SJSA1 (cell line): ENCODE data around the gene SLC10A7. TPM values are rescaled to one million over a fixed set of nuclear protein-coding genes. Genes with fewer than 3 reads are reported as not detected.
A peak's percentile ranks its signal among the peaks of the same experiment; 100 is the strongest.

ENCODE experiments used
- DNase-seq, 2 experiments: peaks; one replicate each; pipeline ENCODE4 v3.0.0-alpha.2; 2015 to 2020; ENCODE audit warnings: low spot score in 2 of 2, low read depth in 1 of 2
- H3K27ac ChIP-seq: fragments of 250-450 bp; sonication (Bioruptor Pico); 2 replicates; pipeline ENCODE4 v1.5.1; 2020; ENCODE audit warnings: mild to moderate bottlenecking, moderate library complexity
- H3K27me3 ChIP-seq: fragments of 250-450 bp; sonication (Bioruptor Pico); replicated peaks from 2 replicates; pipeline ENCODE4 v1.5.1; 2020; ENCODE audit warnings: mild to moderate bottlenecking, moderate library complexity
- H3K36me3 ChIP-seq: fragments of 250-450 bp; sonication (Bioruptor Pico); 2 replicates; pipeline ENCODE4 v1.5.1; 2020; ENCODE audit warnings: mild to moderate bottlenecking
- H3K4me1 ChIP-seq: fragments of 250-450 bp; sonication (Bioruptor Pico); replicated peaks from 2 replicates; pipeline ENCODE4 v1.6.1; 2021; ENCODE audit warnings: mild to moderate bottlenecking
- H3K4me3 ChIP-seq: fragments of 250-450 bp; sonication (Bioruptor Pico); 2 replicates; pipeline ENCODE4 v1.5.1; 2020; ENCODE audit warnings: mild to moderate bottlenecking
- H3K9me3 ChIP-seq: fragments of 250-450 bp; sonication (Bioruptor Pico); replicated peaks from 2 replicates; pipeline ENCODE4 v1.5.1; 2020; ENCODE audit warnings: mild to moderate bottlenecking
- total RNA-seq: library from RNA; depleted of rRNA; stranded (reverse); fragments of >200 nt; shearing (Covaris generic); gene quantifications from 2 replicates; pipeline ENCODE4 v1.2.3, GENCODE V29; 2014

The SLC10A7 gene
- total RNA-seq, 1 experiment from 2014 or later: 13.8 TPM

- H3K36me3 ChIP-seq: no peaks in the 10 kb centered on the region
- H3K27me3 ChIP-seq: no peaks in the 10 kb centered on the region
- H3K4me1 ChIP-seq: no peaks in the 10 kb centered on the region
- H3K4me3 ChIP-seq: no peak overlapping the region
- H3K27ac ChIP-seq: no peak overlapping the region
- no peak for DNase-seq
- H3K9me3 ChIP-seq: no peaks in the 10 kb centered on the region
Measured at GRCh38 chr4:146349306-146349705, 172.4 kb downstream of the SLC10A7 start.

- H3K27ac ChIP-seq: no peak overlapping the region
- H3K36me3 ChIP-seq: no peaks in the 10 kb centered on the region
- DNase-seq: no peak
- H3K9me3 ChIP-seq: no peaks in the 10 kb centered on the region
- no peaks in the 10 kb centered on the region for H3K27me3 ChIP-seq
- H3K4me1 ChIP-seq: no peaks in the 10 kb centered on the region
- H3K4me3 ChIP-seq: no peak overlapping the region
Measured at GRCh38 chr4:146347822-146348221, 173.9 kb downstream of the SLC10A7 start.

- Histone ChIP-seq H3K36me3 (no peaks in the 10 kb centered on the region), H3K9me3 (no peaks in the 10 kb centered on the region), H3K27ac (no peak overlapping the region), H3K4me1 (no peaks in the 10 kb centered on the region), H3K4me3 (no peak overlapping the region), H3K27me3 (no peaks in the 10 kb centered on the region)
- no peak for DNase-seq
Measured at GRCh38 chr4:146346276-146346675, 175.5 kb downstream of the SLC10A7 start.

GRCh38 chr4:146343776-146344175 is 178.0 kb downstream of the SLC10A7 start:
- H3K4me3 ChIP-seq: no peak overlapping the region
- no peaks in the 10 kb centered on the region for H3K9me3 ChIP-seq
- peaks cover under 1% of the 10 kb centered on the region; the same call in 1 of the 2 replicates for H3K4me1 ChIP-seq
- H3K27ac ChIP-seq: no peak overlapping the region
- no peaks in the 10 kb centered on the region for H3K27me3 ChIP-seq
- H3K36me3 ChIP-seq: no peaks in the 10 kb centered on the region
- no peak for DNase-seq

GRCh38 chr4:146343199-146343598 is 178.5 kb downstream of the SLC10A7 start:
- Histone ChIP-seq H3K4me1 (peaks cover 6% of the 10 kb centered on the region), H3K27ac (no peak overlapping the region), H3K9me3 (no peaks in the 10 kb centered on the region), H3K4me3 (no peak overlapping the region), H3K36me3 (no peaks in the 10 kb centered on the region), H3K27me3 (no peaks in the 10 kb centered on the region)
- DNase-seq: no peak

GRCh38 chr4:146342600-146343192 is 179.0 kb downstream of the SLC10A7 start:
- Histone ChIP-seq H3K27ac (no peak overlapping the region), H3K4me3 (no peak overlapping the region), H3K4me1 (peaks cover 6% of the 10 kb centered on the region), H3K27me3 (no peaks in the 10 kb centered on the region), H3K9me3 (no peaks in the 10 kb centered on the region), H3K36me3 (no peaks in the 10 kb centered on the region)
- DNase-seq: peak in 1 of 2 experiments; percentile 17

GRCh38 chr4:146340798-146341197 is 180.9 kb downstream of the SLC10A7 start:
- no peaks in the 10 kb centered on the region for H3K36me3 ChIP-seq
- no peaks in the 10 kb centered on the region for H3K9me3 ChIP-seq
- H3K27ac ChIP-seq: no peak overlapping the region
- H3K4me1 ChIP-seq: peaks cover 15% of the 10 kb centered on the region
- H3K27me3 ChIP-seq: no peaks in the 10 kb centered on the region
- peak in 1 of 2 experiments; percentile 23 for DNase-seq
- H3K4me3 ChIP-seq: no peak overlapping the region

GRCh38 chr4:146338512-146338911 is 183.2 kb downstream of the SLC10A7 start:
- Histone ChIP-seq H3K36me3 (no peaks in the 10 kb centered on the region), H3K27me3 (no peaks in the 10 kb centered on the region), H3K9me3 (no peaks in the 10 kb centered on the region), H3K4me3 (no peak overlapping the region), H3K4me1 (peaks cover 30% of the 10 kb centered on the region), H3K27ac (no peak overlapping the region)
- DNase-seq: peak in 1 of 2 experiments; percentile 31

GRCh38 chr4:146336410-146336807 is 185.3 kb downstream of the SLC10A7 start:
- Histone ChIP-seq H3K4me1 (peaks cover 44% of the 10 kb centered on the region), H3K36me3 (no peaks in the 10 kb centered on the region), H3K9me3 (no peaks in the 10 kb centered on the region), H3K27ac (no peak overlapping the region), H3K27me3 (no peaks in the 10 kb centered on the region), H3K4me3 (no peak overlapping the region)
- no peak for DNase-seq

- no peaks in the 10 kb centered on the region for H3K36me3 ChIP-seq
- no peaks in the 10 kb centered on the region for H3K27me3 ChIP-seq
- H3K9me3 ChIP-seq: no peaks in the 10 kb centered on the region
- DNase-seq: no peak
- no peak overlapping the region for H3K27ac ChIP-seq
- H3K4me1 ChIP-seq: peaks cover 48% of the 10 kb centered on the region
- no peak overlapping the region for H3K4me3 ChIP-seq
Measured at GRCh38 chr4:146335763-146336409, 185.9 kb downstream of the SLC10A7 start.

GRCh38 chr4:146334862-146335449 is 186.8 kb downstream of the SLC10A7 start:
- no peak for DNase-seq
- H3K4me1 ChIP-seq: peaks cover 57% of the 10 kb centered on the region
- no peaks in the 10 kb centered on the region for H3K9me3 ChIP-seq
- H3K36me3 ChIP-seq: no peaks in the 10 kb centered on the region
- H3K4me3 ChIP-seq: no peak overlapping the region
- H3K27me3 ChIP-seq: no peaks in the 10 kb centered on the region
- H3K27ac ChIP-seq: no peak overlapping the region

GRCh38 chr4:146333895-146334262 is 187.9 kb downstream of the SLC10A7 start:
- Histone ChIP-seq H3K27me3 (no peaks in the 10 kb centered on the region), H3K36me3 (no peaks in the 10 kb centered on the region), H3K4me3 (no peak overlapping the region), H3K9me3 (no peaks in the 10 kb centered on the region), H3K4me1 (peaks cover 68% of the 10 kb centered on the region), H3K27ac (peak overlapping the region; percentile 16)
- no peak for DNase-seq

- Histone ChIP-seq H3K27me3 (no peaks in the 10 kb centered on the region), H3K4me1 (peaks cover 69% of the 10 kb centered on the region), H3K9me3 (no peaks in the 10 kb centered on the region), H3K27ac (peak overlapping the region; percentile 16), H3K36me3 (no peaks in the 10 kb centered on the region), H3K4me3 (no peak overlapping the region)
- peak; percentile 56 to 69 for DNase-seq
Measured at GRCh38 chr4:146333187-146333894, 188.4 kb downstream of the SLC10A7 start.

- H3K36me3 ChIP-seq: no peaks in the 10 kb centered on the region
- no peaks in the 10 kb centered on the region for H3K9me3 ChIP-seq
- DNase-seq: peak in 1 of 2 experiments; percentile 33
- peak overlapping the region; percentile 89 for H3K27ac ChIP-seq
- H3K4me1 ChIP-seq: peaks cover 61% of the 10 kb centered on the region
- H3K4me3 ChIP-seq: no peak overlapping the region
- no peaks in the 10 kb centered on the region for H3K27me3 ChIP-seq
Measured at GRCh38 chr4:146330392-146330791, 191.3 kb downstream of the SLC10A7 start.
